ENCODE data around the gene C2orf68.
A peak's percentile ranks its signal among the peaks of the same experiment; 100 is the strongest.
"Not testable (repeated sequence)": the region's sequence is repeated elsewhere in the genome, so short reads cannot be mapped to it uniquely, and the experiment has no call there.

The C2orf68 gene

DNA sequence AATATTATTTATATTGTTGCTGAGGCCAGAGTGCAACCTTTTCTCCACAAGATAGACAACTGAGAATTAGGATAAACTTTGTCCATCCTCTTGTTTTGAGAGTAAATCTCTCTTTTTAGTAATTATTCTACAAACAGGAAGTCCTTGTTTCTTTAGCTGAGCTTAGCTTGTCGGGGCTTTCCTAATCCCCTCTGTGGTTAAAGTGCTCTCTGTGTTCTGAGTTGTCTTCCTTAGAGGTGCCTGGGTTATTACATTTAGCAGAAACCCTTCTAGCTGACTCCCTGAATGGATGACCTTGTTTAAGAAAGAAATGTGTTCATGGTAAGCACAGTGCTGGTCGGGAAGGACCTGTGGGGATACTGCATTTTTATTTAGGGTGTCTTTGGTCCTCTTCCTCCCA lies 16.8 kb upstream of the C2orf68 start:
- DNase-seq = no peak

DNA sequence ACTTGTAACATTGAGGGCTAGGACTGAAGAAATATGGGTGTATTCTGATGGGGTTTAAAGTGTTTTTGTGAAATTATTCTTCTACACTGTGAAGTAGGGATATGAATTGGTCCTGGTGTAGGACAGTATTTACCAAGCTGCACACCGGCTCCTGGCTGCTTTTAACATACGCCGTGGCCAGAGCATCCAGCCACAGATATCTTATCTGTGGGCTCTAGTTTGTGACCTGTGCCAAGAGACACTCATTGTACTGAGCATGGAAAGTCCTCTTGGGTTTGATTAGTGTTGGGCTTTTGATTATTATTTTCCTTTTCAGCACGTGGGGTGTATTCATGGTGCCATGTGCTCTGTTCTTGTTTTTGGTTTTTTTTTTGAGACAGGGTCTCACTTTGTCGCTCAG lies 12.1 kb upstream of the C2orf68 start:
- DNase-seq = no peak

DNA sequence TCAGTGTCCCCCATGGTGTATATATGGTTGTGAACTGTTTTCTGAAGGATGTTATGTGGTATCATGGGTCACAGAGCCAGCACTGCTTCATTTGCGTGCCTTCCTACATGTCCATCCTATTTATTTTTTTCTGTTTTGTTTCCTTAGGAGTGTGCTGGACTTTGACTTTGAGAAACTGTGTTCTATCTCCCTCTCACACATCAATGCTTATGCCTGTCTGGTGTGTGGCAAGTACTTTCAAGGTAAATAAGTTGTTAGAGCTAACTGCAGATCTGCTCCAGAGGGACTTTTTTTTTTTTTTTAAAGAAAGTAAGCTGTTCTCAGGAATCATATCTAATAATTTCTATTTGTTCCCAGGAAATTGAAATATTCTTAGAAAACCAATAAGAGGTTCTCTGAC lies 9.5 kb upstream of the C2orf68 start:
- no peak for DNase-seq

DNA sequence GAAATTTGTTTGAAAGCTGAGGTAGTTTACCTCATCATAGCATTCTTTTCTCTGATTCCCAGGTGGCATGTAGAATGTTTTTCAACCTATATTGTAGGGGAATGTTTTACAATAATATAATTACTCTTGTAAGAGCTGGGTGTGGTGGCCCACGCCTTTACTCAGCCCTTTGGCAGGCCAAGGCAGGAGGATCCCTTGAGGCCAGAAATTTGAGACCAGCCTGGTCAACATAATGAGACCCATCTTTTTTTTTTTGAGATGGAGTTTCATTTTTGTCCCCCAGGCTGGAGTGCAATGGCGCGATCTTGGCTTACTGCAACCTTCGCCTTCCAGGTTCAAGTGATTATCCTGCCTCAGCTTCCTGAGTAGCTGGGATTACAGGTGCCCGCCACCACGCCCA lies 7.8 kb upstream of the C2orf68 start:
- no peak for DNase-seq

DNA sequence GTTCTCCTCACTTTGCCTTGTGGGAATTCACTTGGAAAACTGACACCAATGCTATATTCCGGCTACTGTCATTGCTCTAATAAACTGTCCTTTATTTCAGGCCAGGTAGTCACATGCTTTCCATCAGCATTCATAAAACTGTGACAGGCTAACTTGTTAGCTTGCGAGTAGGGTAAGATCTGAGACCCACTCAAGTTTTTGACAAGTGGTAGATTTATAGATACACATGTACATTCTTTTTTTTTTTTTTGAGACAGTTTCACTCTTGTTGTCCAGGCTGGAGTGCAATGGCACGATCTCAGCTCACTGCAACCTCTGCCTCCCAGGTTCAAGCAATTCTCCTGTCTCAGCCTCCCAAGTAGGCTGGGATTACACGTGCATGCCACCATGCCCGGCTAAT lies 5.9 kb upstream of the C2orf68 start:
- not testable (repeated sequence) for DNase-seq

DNA sequence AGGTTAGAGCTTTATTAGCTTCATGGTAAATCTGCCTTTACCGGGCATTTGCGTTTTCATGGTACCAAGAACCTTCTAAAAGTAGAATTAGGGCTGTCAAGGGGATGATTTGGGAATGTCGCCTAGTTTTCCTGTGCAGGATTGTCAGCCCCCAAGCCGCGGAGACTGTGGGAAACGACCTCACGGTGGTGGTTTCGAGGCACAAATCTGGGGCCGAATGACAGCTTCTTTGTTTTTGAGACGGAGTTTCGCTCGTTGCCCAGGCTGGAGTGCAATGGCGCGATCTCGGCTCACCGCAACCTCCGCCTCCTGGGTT lies 3.5 kb upstream of the C2orf68 start:
- DNase-seq = no peak

DNA sequence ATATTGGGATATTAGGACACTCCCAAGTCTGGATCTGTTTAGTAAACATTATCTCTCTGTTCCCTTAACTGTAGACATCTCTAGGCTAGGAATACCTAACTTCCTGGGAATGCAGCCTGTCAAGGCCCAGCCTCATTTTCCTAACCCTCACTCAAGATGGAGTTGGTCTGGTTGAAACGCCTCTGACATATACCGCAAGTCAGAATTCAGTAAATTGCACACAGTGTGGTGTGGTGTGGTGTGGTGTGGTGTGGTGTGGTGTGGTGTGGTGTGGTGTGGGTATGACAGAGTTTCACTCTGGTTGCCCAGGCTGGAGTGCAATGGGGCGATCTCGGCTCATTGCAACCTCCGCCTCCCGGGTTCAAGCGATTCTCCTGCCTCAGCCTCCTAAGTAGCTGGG lies 2.9 kb upstream of the C2orf68 start:
- not testable (repeated sequence) for DNase-seq

DNA sequence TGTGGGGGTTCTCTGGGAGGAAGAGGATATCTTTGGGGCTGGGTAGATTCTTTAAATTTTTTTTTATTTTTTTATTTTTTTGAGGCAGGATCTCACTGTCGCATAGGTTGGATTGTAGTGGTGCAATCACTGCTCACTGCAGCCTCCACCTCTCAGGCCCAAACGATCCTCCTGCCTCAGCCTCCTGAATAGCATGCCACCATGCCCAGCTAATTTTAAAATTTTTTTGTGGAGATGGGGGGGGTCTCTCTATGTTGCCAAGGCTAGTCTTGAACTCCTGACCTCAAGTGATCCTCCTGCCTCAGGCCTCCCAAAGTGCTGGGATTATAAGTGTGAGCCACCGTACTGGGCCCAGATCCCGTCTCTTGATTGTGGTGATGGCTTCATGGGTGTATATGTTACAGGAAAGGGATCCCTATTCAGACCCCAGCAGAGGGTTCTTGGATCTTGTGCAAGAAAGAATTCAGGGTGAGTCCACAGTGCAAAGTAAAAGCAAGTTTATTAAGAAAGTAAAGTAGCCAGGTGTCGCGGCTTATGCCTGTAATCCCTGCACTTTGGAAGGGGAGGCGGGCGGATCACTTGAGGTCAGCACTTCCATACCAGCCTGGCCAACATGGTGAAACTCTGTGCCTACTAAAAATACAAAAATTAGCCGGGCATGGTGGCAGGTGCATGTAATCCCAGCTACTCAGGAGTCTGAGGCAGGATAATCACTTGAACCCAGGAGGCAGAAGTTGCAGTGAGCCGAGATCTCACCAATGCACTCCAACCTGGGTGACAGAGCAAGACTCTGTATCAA lies 2.0 kb upstream of the C2orf68 start:
- no peak for DNase-seq

DNA sequence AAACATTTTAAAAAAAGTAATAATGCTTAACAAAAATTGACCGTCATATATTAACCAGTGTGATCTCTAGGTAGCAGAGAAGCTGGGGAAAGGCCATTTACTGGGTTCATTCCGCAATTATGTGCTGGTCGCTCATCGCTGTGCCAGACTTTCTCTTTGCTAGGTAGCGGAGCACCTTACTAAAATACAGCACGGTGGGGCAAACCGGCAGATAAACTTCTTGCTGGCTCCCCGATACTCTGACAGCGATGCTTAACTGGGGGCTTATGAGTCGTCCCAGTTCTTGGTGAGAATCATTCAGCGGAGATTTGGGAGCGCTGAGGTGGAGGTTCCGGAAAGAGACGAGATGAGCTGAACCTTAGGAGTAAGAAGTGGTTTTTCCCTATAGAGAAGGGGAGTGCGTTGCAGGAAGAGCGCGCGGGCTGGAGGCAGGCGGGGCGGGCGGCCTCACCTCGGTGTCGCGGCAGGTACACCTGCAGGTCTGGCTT lies 605 bp downstream of the C2orf68 start:
- no peak for DNase-seq

DNA sequence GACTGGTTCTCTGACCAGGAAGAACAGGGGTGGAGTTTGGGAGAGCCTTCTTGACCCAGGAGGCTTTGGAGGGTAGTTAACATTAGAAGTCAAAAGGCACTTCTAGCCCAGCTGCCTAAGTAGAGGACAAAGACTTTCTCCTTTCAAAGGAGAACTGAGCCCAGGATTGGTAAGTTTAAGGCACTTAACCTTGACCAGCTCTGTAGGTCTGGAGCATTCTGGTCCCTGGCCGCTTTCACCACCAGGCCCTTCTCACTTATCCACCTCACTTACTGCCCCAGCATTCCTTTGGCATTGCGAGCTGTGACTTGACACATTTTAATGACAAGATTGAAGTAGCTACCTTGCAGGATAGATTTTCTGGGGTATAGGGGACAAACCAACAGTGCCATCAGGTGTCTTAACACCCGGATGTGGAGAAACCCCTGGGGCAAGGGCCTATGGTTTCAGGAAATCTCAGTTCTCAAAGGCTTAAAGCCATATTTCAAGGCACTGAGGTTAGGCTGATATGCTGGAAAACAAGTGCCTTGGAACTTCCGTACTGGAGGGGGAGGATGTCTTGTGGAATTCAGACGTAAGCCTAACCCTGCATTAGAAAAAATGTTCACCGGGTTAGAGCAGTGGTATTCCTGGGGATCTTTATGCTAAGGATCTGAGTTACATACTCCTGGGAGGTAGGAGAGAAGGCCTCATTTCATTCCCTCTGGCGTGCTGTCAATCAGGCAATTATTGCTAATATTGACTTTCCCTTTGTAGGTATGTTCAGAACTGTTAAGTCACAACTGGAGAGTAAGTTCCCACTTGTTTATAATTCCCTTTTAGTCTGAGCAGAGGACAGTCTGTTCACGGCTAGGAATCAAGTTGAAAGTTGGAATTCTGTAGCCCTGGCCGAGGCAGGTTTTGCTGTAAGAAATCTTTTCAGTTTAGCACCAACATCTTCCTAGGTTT lies 4.3 kb downstream of the C2orf68 start:
- DNase-seq = no peak

DNA sequence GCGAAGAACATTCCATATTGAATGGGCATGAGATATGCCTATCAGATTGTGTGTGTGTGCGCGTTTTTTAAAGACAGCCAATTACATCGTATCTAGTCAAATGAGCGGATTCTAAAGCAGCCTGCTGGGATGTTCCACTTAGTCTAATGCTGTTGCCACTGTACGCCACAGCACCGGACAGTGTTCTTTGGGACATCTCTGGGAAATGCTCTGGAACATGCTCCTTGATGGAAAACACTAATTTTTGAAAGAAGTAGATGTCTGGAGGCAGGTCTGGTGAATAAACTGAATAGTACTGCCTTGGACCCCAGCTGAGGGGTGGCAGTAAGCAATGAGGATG lies 5.8 kb downstream of the C2orf68 start:
- DNase-seq = no peak

DNA sequence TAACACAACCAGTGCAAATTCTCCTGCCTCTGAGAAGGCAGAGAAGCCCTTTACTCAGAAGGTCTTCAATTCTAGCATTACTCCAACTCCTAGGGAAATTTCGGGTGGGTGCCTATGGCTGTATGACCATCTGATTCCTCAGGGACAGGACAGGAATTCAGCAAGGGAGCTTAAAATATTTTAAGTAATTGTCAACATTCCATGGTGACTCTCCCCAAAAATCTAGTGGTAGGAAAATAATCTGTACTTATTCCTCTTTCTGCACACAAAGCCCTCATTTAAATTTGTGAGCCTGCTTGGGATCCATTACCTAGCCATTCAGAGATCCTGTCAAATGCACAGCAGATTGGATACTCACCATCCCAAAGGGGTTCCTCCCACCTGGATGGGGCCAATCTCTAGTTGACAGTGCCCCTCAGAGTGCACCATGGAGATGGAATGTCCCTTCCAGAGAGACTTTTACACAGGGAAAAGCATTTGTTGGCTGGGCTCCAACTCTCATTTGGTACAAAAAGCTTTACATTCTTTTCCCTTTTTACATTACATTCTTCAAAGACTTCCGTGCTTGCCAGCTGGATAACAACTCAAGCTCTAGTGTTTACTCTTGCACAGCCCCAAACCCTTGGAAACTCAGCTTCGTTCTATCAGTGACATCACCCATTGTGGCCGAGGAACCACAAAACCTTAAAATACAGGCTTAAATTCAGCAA lies 6.3 kb downstream of the C2orf68 start:
- DNase-seq = no peak

DNA sequence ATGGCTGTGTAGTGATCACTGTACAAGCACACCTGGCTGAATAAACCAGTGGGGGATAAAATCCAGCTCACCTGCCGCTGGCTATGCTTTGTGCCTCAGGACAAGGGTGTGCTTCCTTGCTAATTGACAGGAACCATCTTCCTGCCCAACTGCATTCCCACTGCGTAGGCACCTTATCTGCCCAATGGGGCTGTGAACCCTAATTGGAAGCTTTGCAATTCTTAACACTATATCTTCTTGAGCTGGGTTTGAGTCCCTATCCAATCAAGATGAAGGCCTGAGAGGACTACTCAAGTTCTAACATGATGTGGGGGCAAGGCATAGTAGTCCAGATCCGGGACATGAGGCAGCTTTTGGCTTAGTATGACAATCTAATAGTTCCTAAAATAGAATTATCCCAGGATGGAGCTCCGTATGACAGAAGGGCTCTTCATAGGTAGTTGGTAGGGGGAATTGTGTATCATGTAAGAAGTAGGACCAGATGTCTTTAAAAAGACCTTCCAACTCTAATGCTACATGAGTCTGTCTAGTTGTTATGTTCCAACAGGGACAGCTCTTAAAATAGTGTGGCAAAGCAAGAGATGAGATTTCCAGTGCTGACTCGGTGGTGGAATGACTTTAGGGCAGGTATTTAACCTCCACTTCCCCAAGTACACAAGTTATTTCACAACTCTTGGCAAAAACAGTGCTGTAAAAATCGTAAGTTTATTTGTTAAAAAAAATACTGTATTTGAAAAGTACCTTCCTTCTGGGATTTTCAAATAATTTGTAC lies 7.1 kb downstream of the C2orf68 start:
- no peak for DNase-seq

DNA sequence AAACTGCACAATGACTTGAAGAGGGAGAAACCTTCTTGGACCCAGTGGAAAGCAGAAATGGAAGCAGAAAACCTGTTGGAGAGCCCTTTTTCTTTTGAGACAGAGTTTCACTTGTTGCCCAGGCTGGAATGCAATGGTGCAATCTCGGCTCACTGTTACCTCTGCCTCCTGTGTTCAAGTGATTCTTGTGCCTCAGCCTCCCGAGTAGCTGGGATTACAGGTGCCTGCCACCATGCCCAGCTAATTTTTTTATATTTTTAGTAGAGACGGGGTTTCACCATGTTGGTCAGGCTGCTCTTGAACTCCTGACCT lies 7.8 kb downstream of the C2orf68 start:
- not testable (repeated sequence) for DNase-seq

DNA sequence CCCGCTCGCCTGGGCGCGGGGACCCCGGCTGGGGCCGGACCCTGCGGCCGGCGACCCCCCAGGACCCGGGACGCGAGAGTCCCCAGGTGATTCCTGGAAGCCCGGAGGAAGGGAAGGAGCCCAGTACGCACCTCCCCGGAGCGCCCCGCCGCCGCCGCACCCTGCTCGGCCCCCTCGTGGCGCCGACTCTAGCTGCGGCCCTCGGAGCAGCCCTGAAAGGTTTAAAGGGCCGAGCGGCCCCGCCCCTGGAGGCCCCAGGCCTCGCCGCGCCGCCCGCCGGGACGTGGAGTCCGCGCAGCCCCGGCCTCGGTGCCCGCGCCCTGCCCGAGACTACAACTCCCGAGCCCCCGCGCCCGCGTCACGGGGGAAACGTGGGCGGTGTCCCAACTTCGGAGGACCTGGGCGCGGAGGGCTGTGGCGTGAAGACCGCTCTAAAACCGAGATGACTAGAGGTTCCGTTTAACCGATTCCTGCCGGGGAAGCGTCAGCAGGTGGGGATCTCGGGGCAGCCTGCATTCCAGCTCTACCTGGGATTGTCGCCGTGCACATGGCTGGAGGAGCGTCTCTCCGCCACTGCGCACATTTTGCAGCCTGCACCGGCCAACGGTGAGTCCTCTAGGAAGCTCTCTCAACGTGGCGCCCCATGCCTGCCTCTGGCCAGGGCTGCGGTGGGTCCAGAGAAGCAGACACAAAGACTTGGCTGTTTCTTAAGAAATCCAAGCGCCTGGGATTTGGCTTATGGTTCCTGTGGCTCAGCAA lies 9.2 kb downstream of the C2orf68 start, which contains the start of gene TMEM150A:
Gene TMEM150A (minus strand): TSS at position 223 of the 759 bp plus-strand sequence. CDS start 750 bp downstream, outside the sequence.
- DNase-seq = peak; percentile 91

DNA sequence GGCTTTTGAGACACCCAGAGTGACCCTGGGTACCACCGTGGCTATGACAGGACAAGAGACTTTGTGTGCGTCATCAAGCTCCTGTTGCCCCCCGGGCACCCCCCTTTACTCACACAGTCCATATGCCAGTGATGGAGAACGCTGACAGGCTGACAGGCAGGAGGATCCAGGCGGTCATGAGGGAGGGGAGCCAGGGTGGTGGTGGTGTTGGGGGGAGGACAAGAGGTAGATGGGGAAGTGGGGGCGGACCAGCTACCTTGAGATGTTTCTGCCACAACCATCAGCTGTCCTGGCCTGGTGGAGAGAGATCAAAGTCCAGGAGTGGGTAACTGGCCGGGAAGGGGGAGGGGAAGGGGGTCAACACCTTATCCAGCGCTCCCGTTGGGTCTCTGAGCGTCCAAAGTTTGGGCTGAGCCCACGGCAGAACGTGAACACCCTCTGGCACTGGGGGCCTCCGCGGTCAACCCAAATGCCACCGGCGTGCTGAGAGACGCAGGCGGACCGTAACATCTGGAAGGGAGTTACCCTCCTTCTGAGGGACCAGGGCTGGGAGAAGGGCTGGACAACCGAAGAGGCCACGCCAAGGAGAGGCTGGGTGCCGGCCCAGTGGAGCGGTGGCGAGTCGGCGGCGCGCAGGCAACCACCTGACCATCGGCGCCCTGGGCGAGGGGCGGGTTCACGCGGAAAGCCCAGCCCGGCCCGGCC lies 9.9 kb downstream of the C2orf68 start:
- peak; percentile 26 for DNase-seq

DNA sequence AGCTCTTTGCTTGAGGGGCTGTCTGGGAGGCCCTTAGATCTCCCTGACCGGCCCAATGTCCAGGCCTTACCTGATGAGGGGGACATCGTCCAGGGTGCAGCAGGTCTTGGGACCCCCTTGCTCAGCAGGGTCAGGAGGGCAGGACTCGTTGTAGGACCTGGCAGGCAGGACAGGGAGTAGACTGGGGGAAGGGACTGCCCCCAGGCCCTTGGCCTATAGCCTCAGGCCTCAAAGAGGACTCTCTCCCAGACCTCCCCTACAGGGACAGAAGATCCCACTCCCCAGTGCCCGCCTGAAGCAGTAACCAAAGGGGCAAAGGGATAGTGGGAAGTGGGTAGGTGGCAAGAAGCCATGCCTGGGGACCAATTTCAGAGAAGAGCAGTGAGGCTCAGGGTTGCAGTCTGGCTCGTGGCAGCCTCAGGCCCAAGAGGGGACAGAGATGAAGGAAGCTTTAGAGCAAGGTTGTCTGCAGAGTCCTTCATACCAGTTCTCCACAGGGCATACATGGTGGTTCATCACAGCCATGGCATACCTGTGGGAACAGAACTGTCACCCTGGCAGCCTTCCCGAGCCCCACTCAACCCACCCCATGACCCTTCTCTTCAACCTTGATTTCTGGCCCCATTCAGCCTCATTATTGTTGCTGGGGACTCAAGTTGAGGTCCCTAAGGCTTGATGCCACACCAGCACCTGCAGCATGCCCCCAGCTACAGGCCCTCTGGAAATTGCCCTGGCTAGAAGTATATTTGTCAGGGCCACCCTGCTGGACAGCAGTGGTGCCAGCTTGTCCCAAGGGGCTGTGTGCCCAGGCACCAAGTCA lies 10.7 kb downstream of the C2orf68 start:
- DNase-seq = no peak

DNA sequence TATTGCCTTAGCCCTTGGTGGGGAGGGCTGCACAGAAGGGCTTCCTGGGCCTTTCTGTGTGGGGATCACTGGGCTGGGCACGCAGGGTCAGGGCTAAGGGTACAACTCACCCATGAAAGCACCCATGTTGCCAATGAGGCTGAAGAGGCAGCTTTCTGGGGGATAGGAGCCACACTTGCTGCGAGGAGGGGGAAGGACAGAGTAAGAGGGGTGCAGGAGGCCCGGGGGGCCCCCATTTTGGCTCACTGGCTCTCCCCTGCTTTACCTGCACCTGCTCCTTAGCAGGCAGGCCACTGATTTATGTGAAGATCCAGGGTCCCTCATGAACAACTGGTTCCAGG lies 11.7 kb downstream of the C2orf68 start:
- DNase-seq = no peak

DNA sequence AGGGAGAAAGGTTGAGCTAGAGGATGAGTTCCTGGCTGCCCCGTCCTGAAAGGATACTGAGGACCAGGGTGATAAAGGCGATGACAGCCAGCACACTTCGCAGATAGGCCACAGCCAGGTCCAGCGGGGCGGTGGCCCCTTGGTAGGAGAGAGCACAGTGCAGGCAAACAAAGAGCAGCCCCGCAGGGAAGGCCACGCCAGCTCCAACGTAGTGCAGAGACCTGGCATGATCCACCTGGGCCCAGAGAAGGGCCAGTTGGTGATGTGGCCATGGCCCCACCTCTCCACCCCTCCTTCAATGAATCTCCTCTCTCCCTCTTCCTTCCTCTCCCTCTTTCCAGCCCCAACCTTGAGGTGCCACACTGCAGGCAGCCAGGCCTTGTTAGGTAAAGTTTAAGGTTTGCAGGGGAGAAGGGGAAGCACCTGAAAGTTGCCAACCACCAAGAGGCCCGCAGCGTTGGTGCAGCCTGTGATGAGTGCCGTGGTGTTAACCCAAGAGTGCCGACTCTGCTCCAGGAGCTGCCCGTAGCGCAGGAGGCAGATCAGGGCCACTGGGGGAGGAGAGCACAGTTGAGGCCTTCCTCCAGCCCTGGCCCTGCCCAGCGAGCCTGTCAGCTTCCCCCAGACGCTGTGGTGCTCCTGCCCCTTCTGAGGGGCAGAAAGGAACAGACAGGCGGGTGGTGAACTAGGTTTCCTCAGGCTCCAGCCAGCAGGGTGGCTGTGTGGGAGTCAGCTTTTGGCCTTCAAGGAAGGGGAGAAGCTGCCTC lies 12.2 kb downstream of the C2orf68 start:
- DNase-seq = no peak
